Measurements from ENCODE around the gene POLR3C. TPM values are rescaled to one million over a fixed set of nuclear protein-coding genes. Genes with fewer than 3 reads are reported as not detected.
"Not testable (repeated sequence)": the region's sequence is repeated elsewhere in the genome, so short reads cannot be mapped to it uniquely, and the experiment has no call there.

POLR3C gene
- polyA plus RNA-seq, 1 experiment = 56.7 TPM

- Histone ChIP-seq H3K4me3 (ENCODE audit: low read depth, low read length) (no peak overlapping the region), H3K27me3 (ENCODE audit: control insufficient read depth, insufficient read depth, low read length) (no peaks in the 10 kb centered on the region), H3K36me3 (ENCODE audit: control insufficient read depth, insufficient read depth, low read length) (no peaks in the 10 kb centered on the region)
- ChIA-PET POLR2A (no interaction called here), CTCF (no interaction called here)
- no peak for TF ChIP-seq CTCF (IDR thresholded peaks at IDR 0.05; ENCODE audit: insufficient read depth, low read depth, low read length)
- no peak for DNase-seq (ENCODE audit: low read depth)
Measured at GRCh38 chr1:145784409-145784808, 39.6 kb upstream of the POLR3C start.

GRCh38 chr1:145785547-145785946 is 38.5 kb upstream of the POLR3C start:
- no peak for TF ChIP-seq CTCF (IDR thresholded peaks at IDR 0.05; ENCODE audit: insufficient read depth, low read depth, low read length)
- H3K36me3 ChIP-seq (ENCODE audit: control insufficient read depth, insufficient read depth, low read length) = no peaks in the 10 kb centered on the region
- H3K4me3 ChIP-seq (ENCODE audit: low read depth, low read length) = no peak overlapping the region
- H3K27me3 ChIP-seq (ENCODE audit: control insufficient read depth, insufficient read depth, low read length) = no peaks in the 10 kb centered on the region
- ChIA-PET CTCF (interaction anchor here (0.6 to 1.1 kb wide), 2 partner anchors 47 to 60 kb away, joined by 3 read pairs; partner anchors contain the start of gene NUDT17), POLR2A (no interaction called here)
- DNase-seq (ENCODE audit: low read depth) = no peak

DNA sequence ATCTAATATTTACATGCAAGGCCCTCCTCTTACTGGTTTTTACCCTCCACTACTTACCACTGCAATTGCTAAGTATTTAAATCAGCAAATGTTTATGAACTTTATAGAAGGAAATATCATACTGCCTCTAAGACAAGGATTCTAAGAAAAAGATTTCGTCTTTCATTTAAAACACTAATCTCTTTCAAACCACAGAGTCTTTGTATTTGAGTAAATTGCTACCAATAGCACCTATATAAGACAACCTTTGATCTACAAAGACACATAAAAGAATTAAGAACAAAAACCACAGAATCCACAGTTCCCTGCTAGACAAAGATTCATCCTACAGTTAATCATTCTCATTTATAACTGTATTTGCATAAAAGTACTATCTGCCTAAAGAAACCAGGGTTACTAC is 37.7 kb upstream of the POLR3C start:
- no peak for DNase-seq (ENCODE audit: low read depth)
- TF ChIP-seq CTCF (IDR thresholded peaks at IDR 0.05; ENCODE audit: insufficient read depth, low read depth, low read length) = no peak
- POLR2A ChIA-PET = no interaction called here
- CTCF ChIA-PET = interaction anchor here (1.1 kb wide), 1 partner anchor 59 kb away, joined by 3 read pairs; the partner anchor contains the start of gene NUDT17
- H3K4me3 ChIP-seq (ENCODE audit: low read depth, low read length) = no peak overlapping the region
- no peaks in the 10 kb centered on the region for H3K36me3 ChIP-seq (ENCODE audit: control insufficient read depth, insufficient read depth, low read length)
- no peaks in the 10 kb centered on the region for H3K27me3 ChIP-seq (ENCODE audit: control insufficient read depth, insufficient read depth, low read length)

- no peaks in the 10 kb centered on the region for H3K36me3 ChIP-seq (ENCODE audit: control insufficient read depth, insufficient read depth, low read length)
- ChIA-PET CTCF (no interaction called here), POLR2A (no interaction called here)
- no peaks in the 10 kb centered on the region for H3K27me3 ChIP-seq (ENCODE audit: control insufficient read depth, insufficient read depth, low read length)
- no peak for TF ChIP-seq CTCF (IDR thresholded peaks at IDR 0.05; ENCODE audit: insufficient read depth, low read depth, low read length)
- no peak overlapping the region for H3K4me3 ChIP-seq (ENCODE audit: low read depth, low read length)
- no peak for DNase-seq (ENCODE audit: low read depth)
Measured at GRCh38 chr1:145788580-145788979, 35.4 kb upstream of the POLR3C start.

DNA sequence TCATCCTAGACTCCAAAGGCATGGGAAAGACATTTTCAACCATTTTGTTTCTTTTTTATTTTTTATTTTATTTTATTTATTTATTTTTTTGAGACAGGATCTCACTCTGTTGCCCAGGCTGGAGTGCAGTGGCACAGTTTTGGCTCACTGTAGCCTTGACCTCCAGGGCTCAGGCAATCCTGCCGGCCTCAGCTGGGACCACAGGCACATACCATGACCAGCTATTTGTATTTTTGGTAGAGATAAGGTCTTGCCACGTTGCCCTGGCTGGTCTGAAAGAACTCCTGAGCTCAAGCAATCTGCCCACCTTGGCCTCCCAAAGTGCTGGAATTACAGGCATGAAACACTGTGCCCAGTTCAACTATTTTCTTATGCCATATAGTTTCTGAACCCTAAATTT is 32.1 kb upstream of the POLR3C start:
- CTCF ChIA-PET = interaction anchor here (1.6 kb wide), 1 partner anchor 10 kb away, joined by 4 read pairs; no protein-coding TSS in a partner anchor
- POLR2A ChIA-PET; H3K27me3 ChIP-seq (ENCODE audit: control insufficient read depth, insufficient read depth, low read length); DNase-seq (ENCODE audit: low read depth); H3K36me3 ChIP-seq (ENCODE audit: control insufficient read depth, insufficient read depth, low read length); H3K4me3 ChIP-seq (ENCODE audit: low read depth, low read length): not testable (repeated sequence)

DNA sequence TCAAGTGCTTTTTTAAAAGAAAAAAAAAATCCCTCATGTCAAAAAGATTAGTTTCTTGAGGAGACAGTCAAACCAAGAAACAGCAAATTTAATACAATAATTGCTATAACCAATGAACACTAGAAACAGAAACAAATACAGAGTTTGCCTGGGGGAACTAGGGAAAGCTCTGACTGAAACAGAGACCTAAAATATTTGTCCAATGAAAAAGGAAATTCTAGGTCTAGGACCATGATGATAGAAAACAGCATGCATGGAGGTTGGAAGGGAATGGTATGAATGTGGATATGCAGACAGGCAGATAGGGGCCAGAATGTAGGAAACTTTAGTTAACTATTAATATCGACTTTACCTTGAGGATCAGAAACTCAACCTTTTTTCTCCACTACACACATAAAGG is 31.5 kb upstream of the POLR3C start:
- ChIA-PET CTCF (no interaction called here), POLR2A (no interaction called here)
- no peak for TF ChIP-seq CTCF (IDR thresholded peaks at IDR 0.05; ENCODE audit: insufficient read depth, low read depth, low read length)
- no peaks in the 10 kb centered on the region for H3K27me3 ChIP-seq (ENCODE audit: control insufficient read depth, insufficient read depth, low read length)
- H3K4me3 ChIP-seq (ENCODE audit: low read depth, low read length) = no peak overlapping the region
- no peak for DNase-seq (ENCODE audit: low read depth)
- no peaks in the 10 kb centered on the region for H3K36me3 ChIP-seq (ENCODE audit: control insufficient read depth, insufficient read depth, low read length)

Data from BJ (cell line).